Panc1 (cell line): ENCODE data around the gene ASB5. TPM values are rescaled to one million over a fixed set of nuclear protein-coding genes. Genes with fewer than 3 reads are reported as not detected.
"Not testable (repeated sequence)": the region's sequence is repeated elsewhere in the genome, so short reads cannot be mapped to it uniquely, and the experiment has no call there.

ENCODE experiments used
- ATAC-seq: fragments of 200-7000 bp; cut with Tn5 transposase; 2 replicates; pipeline ENCODE4 v1.9.1; 2020; ENCODE audit warnings: mild to moderate bottlenecking, moderate library complexity
- BruUV-seq: library from RNA; stranded (reverse); fragments of 400-500 nt; replicated peaks from 2 replicates; lab custom pipeline; 2021; lab: Mats Ljungman, UMichigan
- CTCF ChIA-PET: fragments of 300-600 bp; sonication (Branson Sonifier 250); formaldehyde crosslinking; loops from one replicate; lab custom pipeline; 2022; ENCODE audit warnings: antibody characterized with exemption; lab: Charles Lee
- POLR2A ChIA-PET: fragments of 300-600 bp; sonication (Branson Sonifier 250); formaldehyde crosslinking; loops from one replicate; lab custom pipeline; 2022; ENCODE audit warnings: antibody characterized with exemption; lab: Charles Lee
- DNase-seq: peaks from one replicate; pipeline ENCODE4 v3.0.0-alpha.2; 2010; ENCODE audit warnings: low read depth, low spot score
- H3K27ac ChIP-seq: 2 replicates; pipeline ENCODE4 v1.5.1; 2011; ENCODE audit warnings: mild to moderate bottlenecking, low read length, inconsistent platforms
- H3K27me3 ChIP-seq: fragments of 200-500 bp; sonication (Bioruptor generic); 2 replicates; pipeline ENCODE4 v1.6.0; 2014; ENCODE audit warnings: low read length, inconsistent platforms; ENCODE audit not compliant: control insufficient read depth, insufficient read depth
- H3K36me3 ChIP-seq: fragments of 200-500 bp; sonication (Bioruptor generic); 2 replicates; pipeline ENCODE4 v1.5.1; 2014; ENCODE audit warnings: inconsistent platforms, mild to moderate bottlenecking, low read length, moderate library complexity; ENCODE audit not compliant: control insufficient read depth, insufficient read depth
- H3K4me1 ChIP-seq: 2 replicates; pipeline ENCODE4 v1.5.1; 2011; ENCODE audit warnings: inconsistent platforms, mild to moderate bottlenecking, low read length, moderate library complexity; ENCODE audit not compliant: control insufficient read depth, insufficient read depth
- H3K4me3 ChIP-seq, 2 experiments: 2 replicates each; pipeline ENCODE4 v1.5.1; 2011 to 2012; ENCODE audit warnings: low read depth in 2 of 2, low read length in 2 of 2, mild to moderate bottlenecking in 2 of 2, inconsistent platforms in 1 of 2, moderate library complexity in 1 of 2
- H3K9me3 ChIP-seq: fragments of 200-500 bp; sonication (Bioruptor generic); 2 replicates; pipeline ENCODE4 v1.5.1; 2014; ENCODE audit warnings: low read depth, mild to moderate bottlenecking, inconsistent platforms, low read length, moderate library complexity; ENCODE audit not compliant: control insufficient read depth, insufficient read depth
- CTCF ChIP-seq: fragments of 450-650 bp; IDR thresholded peaks from 2 replicates; pipeline ENCODE4 v1.5.1; 2017; ENCODE audit warnings: mild to moderate bottlenecking
- POLR2AphosphoS5 ChIP-seq: IDR thresholded peaks from 2 replicates; pipeline ENCODE4 v1.6.1; 2012; ENCODE audit warnings: mild to moderate bottlenecking, low read depth, low read length, moderate library complexity
- REST ChIP-seq, 2 experiments: IDR thresholded peaks; 2 replicates each; pipeline ENCODE4 v1.6.1; 2011 to 2012; ENCODE audit warnings: low read depth in 2 of 2, control low read depth in 1 of 2, low read length in 1 of 2, mild to moderate bottlenecking in 1 of 2, moderate library complexity in 1 of 2; ENCODE audit not compliant: insufficient read depth in 1 of 2
- SIN3A ChIP-seq: IDR thresholded peaks from 2 replicates; pipeline ENCODE4 v1.6.1; 2012; ENCODE audit warnings: low read depth, mild to moderate bottlenecking, low read length, moderate library complexity, borderline replicate concordance; ENCODE audit not compliant: insufficient read depth
- TCF7L2 ChIP-seq: IDR thresholded peaks from 2 replicates; pipeline ENCODE4 v1.6.1; 2011; ENCODE audit warnings: mild to moderate bottlenecking, low read depth, low read length, inconsistent platforms
- in situ Hi-C: cut with HindIII; loops from 2 replicates; pipeline ENCODE4 v1.10.0; 2016; ENCODE audit warnings: low sequenced_read_pairs, low pct_unique_long_range_greater_than_20kb
- intact Hi-C: fragments of 100-400 bp; cut with micrococcal nuclease; formaldehyde crosslinking; loops from one replicate; pipeline ENCODE4 v1.10.0; 2022; ENCODE audit not compliant: unreplicated experiment
- total RNA-seq: library from RNA; stranded (reverse); gene quantifications from one replicate; pipeline ENCODE4 v1.2.1, GENCODE V29; 2021; ENCODE audit not compliant: unreplicated experiment

The ASB5 gene
- total RNA-seq, 1 experiment from 2014 or later = not detected

DNA sequence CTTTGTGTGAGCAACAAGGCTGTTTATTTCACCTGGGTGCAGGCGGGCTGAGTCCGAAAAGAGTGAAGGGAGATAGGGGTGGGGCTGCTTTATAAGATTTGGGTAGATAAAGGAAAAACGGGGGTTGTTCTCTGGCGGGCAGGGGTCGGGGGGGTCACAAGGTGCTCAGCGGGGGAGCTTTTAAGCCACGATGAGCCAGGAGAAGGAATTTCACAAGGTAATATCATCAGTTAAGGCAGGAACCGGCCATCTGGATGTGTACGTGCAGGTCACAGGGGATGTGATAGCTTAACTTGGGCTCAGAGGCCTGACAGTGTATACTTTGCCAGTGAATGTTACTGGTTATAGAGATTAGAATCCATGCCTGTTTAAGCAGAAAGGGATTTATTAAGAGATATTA, 31.0 kb upstream of the ASB5 start:
- Histone ChIP-seq H3K27ac (no peak overlapping the region), H3K4me1 (no peaks in the 10 kb centered on the region), H3K36me3 (no peaks in the 10 kb centered on the region), H3K9me3 (no peaks in the 10 kb centered on the region), H3K4me3 (no peak overlapping the region), H3K27me3 (no peaks in the 10 kb centered on the region)
- TF ChIP-seq REST (IDR thresholded peaks at IDR 0.05; ENCODE audit: insufficient read depth in 1 of 2, low read depth in 2 of 2, low read length in 1 of 2) = no peak
- no peak for TF ChIP-seq POLR2AphosphoS5
- TF ChIP-seq CTCF = no peak
- no peak for TF ChIP-seq TCF7L2
- TF ChIP-seq SIN3A = no peak
- ChIA-PET CTCF (no interaction called here), POLR2A (no interaction called here)
- ATAC-seq (no peak), DNase-seq (no peak)
- in situ Hi-C loops (no loop called here), intact Hi-C loops (no loop called here)
- no TSS peak for BruUV-seq

DNA sequence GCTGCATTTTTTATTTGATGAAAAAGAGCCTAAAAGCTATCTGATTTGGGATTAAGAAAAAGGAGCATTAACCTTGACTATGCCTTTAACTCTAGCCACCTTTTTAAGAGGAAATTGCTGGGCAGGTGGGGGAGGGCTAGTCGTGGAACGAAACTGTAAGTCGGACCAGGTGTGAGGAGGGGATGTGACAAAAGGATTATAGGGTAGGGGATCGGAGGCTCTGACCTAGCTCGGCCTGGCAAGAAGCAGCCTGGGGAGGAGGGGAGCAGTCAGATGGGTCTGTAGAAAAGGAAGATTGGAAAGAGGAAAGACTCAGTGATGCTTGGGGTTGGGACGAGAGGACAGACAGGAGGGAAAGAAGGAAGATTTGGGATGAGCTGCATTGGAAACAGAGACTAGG, 29.6 kb upstream of the ASB5 start:
- BruUV-seq = no TSS peak
- H3K4me3 ChIP-seq = no peak overlapping the region
- in situ Hi-C loops = no loop called here
- TF ChIP-seq TCF7L2 = no peak
- no peak for TF ChIP-seq REST (IDR thresholded peaks at IDR 0.05; ENCODE audit: insufficient read depth in 1 of 2, low read depth in 2 of 2, low read length in 1 of 2)
- TF ChIP-seq POLR2AphosphoS5 = no peak
- TF ChIP-seq SIN3A = no peak
- TF ChIP-seq CTCF = no peak
- ATAC-seq (no peak), DNase-seq (no peak)
- H3K36me3 ChIP-seq = no peaks in the 10 kb centered on the region
- no peaks in the 10 kb centered on the region for H3K4me1 ChIP-seq
- H3K27me3 ChIP-seq = no peaks in the 10 kb centered on the region
- intact Hi-C loops = no loop called here
- CTCF ChIA-PET = no interaction called here
- H3K9me3 ChIP-seq = no peaks in the 10 kb centered on the region
- POLR2A ChIA-PET = no interaction called here
- no peak overlapping the region for H3K27ac ChIP-seq

DNA sequence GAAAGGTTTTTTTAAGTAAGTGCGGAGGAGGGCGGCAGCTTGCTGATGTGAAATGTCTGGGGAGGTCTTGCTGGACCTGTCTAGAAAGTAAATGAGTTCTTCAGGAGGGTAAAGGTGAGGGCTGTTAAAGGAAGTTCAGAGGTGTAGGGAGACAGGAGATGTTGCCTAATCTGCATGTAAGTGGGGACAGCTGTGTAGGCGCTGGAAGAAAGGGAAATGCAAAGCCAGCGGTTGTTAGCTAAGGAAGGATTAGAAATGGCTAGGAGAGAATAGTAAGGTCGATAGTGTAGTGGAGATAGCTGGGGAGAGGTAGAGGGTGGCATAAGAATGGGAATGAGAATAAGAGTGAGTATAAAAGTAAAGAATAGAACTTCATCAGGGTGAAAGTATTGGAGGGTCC, 26.9 kb upstream of the ASB5 start:
- H3K36me3 ChIP-seq, DNase-seq, H3K27ac ChIP-seq, H3K4me3 ChIP-seq, POLR2A ChIA-PET, BruUV-seq, ATAC-seq, in situ Hi-C loops, H3K9me3 ChIP-seq, H3K27me3 ChIP-seq, H3K4me1 ChIP-seq, intact Hi-C loops, CTCF ChIA-PET: not testable (repeated sequence)
